ENCODE data around the gene LGALS7. TPM values are rescaled to one million over a fixed set of nuclear protein-coding genes. Genes with fewer than 3 reads are reported as not detected.

Gene LGALS7
- total and polyA plus RNA-seq, 2 of the 4 experiments (the other 2 are of a cell fraction): not detected

DNA sequence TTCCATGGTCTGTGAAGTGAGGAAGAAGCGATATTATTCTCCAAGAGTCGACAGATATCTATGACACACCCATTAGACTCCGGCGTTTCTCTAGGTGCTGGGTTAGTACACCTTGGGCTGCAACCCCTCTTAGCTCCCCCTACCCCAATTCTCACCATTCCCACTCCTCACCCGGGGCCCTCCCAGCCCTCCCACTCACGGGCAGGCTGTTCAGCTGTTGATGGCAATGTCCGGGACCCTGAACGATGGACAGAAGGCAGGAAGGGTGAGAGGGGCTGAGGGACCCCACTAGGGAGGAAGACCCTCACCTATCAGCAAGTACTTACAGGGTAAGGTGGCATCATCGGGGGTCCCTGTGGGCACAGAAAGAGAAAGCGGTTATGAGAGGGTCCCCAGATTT is 30.2 kb upstream of the LGALS7 start:
- 100% methylated on average over 1 of the region's 10 CpGs; no CpG with 5 or more reads in 1 of the 2 experiments for WGBS, 2 experiments (ENCODE audit: extremely low coverage in 2 of 2, insufficient read length in 1 of 2)
- Histone ChIP-seq H2AFZ (replicated peaks; ENCODE audit: low read length, poor library complexity) (no peak overlapping the region), H4K20me1 (ENCODE audit: insufficient read depth, low read length) (no peaks in the 10 kb centered on the region; the same call in 1 of the 2 replicates), H3K4ac (ENCODE audit: low read depth, low read length) (no peak overlapping the region), H3K4me2 (ENCODE audit: low read depth, low read length) (no peak overlapping the region), H3K14ac (replicated peaks; ENCODE audit: low read depth, low read length) (no peak overlapping the region), H3K9me3 (ENCODE audit: control insufficient read depth, insufficient read depth, low read length) (no peaks in the 10 kb centered on the region), H3K4me1 (ENCODE audit: control insufficient read depth, insufficient read depth, low read length) (0 out of 2 replicates have a peak, but pooled peaks cover 2% of the 10 kb centered on the region), H3K36me3 (ENCODE audit: control insufficient read depth, insufficient read depth, low read length) (no peaks in the 10 kb centered on the region), H2BK5ac (ENCODE audit: low read depth, low read length, poor library complexity, severe bottlenecking) (no peak overlapping the region), H2BK120ac (ENCODE audit: low read depth, low read length) (no peak overlapping the region), H3K27ac (ENCODE audit: insufficient read depth, low read length) (no peak overlapping the region), H4K8ac (ENCODE audit: low read depth in 2 of 2, low read length in 2 of 2) (no peak overlapping the region), H2AK9ac (replicated peaks; ENCODE audit: low read depth, low read length, poor library complexity) (no peak overlapping the region), H2AK5ac (ENCODE audit: low read depth, low read length) (no peak overlapping the region; the same call in 1 of the 2 replicates), H3K4me3 (ENCODE audit: insufficient read depth, low read depth, low read length) (no peak overlapping the region), H3K9ac (ENCODE audit: low read depth, low read length) (no peak overlapping the region), H3K23ac (ENCODE audit: low read depth, low read length) (no peak overlapping the region), H3K9me1 (ENCODE audit: insufficient read depth, low read length) (peaks cover 5% of the 10 kb centered on the region; the same call in 1 of the 2 replicates), H3K79me1 (ENCODE audit: low read depth in 1 of 2, low read length in 2 of 2) (no peaks in the 10 kb centered on the region), H3K18ac (ENCODE audit: low read depth, low read length) (no peak overlapping the region), H3K27me3 (ENCODE audit: control insufficient read depth, insufficient read depth, low read length) (peaks cover 2% of the 10 kb centered on the region; the same call in 1 of the 2 replicates), H2BK20ac (ENCODE audit: low read depth, low read length) (no peak overlapping the region), H4K5ac (ENCODE audit: low read depth, low read length) (no peak overlapping the region), H3K56ac (ENCODE audit: extremely low read depth, insufficient read depth, low read length) (no peak overlapping the region), H4K91ac (ENCODE audit: insufficient read depth, low read depth, low read length) (no peak overlapping the region), H2BK15ac (ENCODE audit: low read depth, low read length) (no peak overlapping the region; the same call in 2 of the 3 replicates)
- CTCF ChIA-PET: no interaction called here
- DNase-seq (no peak), ATAC-seq (ENCODE audit: low read depth) (no peak)
- in situ Hi-C loops (cut with MboI; ENCODE audit: low sequenced_read_pairs): no loop called here
- dilution Hi-C loops (cut with HindIII; ENCODE audit: low sequenced_read_pairs, unreplicated experiment): no loop called here
- POLR2A ChIA-PET (ENCODE audit: unreplicated experiment): no interaction called here
- TF ChIP-seq BHLHE40 (IDR thresholded peaks at IDR 0.05; ENCODE audit: low read depth, low read length): no peak
- TF ChIP-seq CEBPB (IDR thresholded peaks at IDR 0.05; ENCODE audit: low read depth, low read length): no peak
- no peak for TF ChIP-seq POLR2A (IDR thresholded peaks at IDR 0.05; ENCODE audit: low read depth, low read length)
- no peak for TF ChIP-seq NFE2L2 (IDR thresholded peaks at IDR 0.05; ENCODE audit: low read depth, low read length)
- TF ChIP-seq RFX5 (IDR thresholded peaks at IDR 0.05; ENCODE audit: low read depth, low read length): no peak
- TF ChIP-seq CHD1 (IDR thresholded peaks at IDR 0.05; ENCODE audit: low read depth, low read length): no peak
- TF ChIP-seq RAD21 (IDR thresholded peaks at IDR 0.05; ENCODE audit: low read length): no peak
- intact Hi-C loops (cut with micrococcal nuclease): no loop called here
- no TSS peak for BruUV-seq (replicated peaks)
